Suppressor macrophage treated with lipopolysaccharide for 1 hour (primary cell): Measurements from ENCODE around the gene CUX1.
"Not testable (repeated sequence)": the region's sequence is repeated elsewhere in the genome, so short reads cannot be mapped to it uniquely, and the experiment has no call there.

Experiments
- DNase-seq, 3 donors: peaks; one replicate each; pipeline ENCODE4 v3.0.0-alpha.2; 2020 to 2022

CUX1 gene

GRCh38 chr7:102323914-102324195 lies 506.4 kb downstream of the CUX1 start:
- peak in 1 of 3 donors; percentile 2 for DNase-seq

DNA sequence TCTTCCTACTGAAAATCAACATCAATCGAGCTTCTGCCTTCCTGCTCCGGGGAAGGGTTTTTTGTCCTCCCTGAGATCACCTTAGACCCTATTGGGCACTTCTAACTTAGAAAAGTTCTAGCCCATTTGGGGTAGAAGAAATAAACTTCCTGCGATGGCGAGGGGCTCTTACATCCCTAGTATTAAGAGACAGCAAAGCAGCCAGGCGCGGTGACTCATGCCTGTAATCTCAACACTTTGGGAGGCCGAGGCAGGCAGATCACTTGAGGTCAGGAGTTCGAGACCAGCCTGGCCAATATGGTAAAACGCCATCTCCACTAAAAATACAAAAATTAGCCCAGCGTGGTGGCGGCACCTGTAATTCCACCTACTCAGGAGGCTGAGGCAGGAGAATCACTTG lies 507.7 kb downstream of the CUX1 start:
- DNase-seq = not testable (repeated sequence)

DNA sequence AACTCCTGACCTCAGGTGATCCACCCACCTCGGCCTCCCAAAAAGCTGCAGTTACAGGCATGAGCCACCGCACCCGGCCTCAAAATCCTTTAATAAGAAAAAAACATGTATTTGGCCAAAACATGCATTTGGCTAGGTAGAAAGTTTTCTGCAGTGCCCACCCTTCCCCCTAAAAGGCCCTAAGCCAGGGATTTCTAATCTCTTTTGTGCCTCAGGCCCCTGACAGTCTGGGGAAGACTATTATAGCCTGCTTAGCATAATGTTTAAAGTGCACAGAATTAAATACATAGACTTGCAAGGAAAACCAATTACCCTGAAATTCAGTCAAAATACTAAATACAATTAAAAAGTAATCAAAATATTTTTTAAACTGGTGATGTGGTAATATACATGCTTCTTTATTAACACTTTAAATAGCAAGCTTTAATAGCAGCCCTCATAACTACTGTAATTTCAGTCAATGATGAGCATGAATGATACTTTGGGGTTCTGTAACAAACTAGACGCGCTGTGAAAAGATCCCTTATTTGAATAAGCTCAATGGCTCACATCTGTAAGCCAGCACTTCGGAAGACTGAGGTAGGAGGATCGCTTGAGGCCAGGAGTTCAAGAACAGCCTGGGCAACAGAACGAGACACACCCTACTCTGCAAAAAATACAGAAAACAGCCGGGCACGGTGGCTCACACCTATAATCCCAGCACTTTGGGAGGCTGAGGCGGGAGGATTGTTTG lies 508.9 kb downstream of the CUX1 start:
- DNase-seq = peak in 1 of 3 donors; percentile 7

GRCh38 chr7:102327183-102327582 lies 509.8 kb downstream of the CUX1 start:
- DNase-seq = peak in 1 of 3 donors; percentile 9

DNA sequence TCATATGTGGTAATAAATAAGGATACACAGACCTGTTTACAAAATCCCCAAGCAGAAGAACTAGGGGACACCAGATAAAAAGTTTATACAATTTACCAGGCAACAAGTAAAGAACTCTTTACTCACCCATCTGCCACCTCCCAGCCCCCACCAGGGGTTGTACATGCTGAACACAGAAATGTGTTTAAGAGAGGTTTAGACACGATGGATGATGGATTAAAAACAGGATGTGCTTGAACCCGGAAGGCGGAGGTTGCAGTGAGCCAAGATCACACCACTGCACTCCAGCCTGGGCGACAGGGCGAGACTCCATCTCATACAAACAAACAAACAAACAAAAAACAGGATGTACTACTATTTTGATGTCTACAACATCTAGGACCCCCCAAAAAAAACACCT lies 511.4 kb downstream of the CUX1 start:
- not testable (repeated sequence) for DNase-seq

DNA sequence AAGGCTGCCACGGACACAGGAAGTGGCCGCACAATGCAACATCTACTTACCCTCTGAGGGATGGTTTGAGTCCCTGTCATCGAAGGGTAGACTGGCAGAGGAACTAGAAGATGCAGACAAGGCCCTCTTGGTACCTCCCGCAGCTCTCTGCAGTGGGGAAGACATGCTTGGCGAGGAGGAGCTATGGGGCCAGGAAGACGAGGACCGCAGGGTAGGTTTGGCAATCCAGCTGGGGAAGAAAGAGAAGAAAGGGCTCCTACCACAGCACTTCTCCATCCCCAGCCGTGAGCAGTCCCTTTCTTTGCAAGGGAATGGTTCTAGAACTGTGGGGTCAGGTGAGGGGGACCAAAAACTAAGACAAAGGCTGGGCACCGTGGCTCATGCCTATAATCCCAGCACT lies 511.9 kb downstream of the CUX1 start:
- not testable (repeated sequence) for DNase-seq

DNA sequence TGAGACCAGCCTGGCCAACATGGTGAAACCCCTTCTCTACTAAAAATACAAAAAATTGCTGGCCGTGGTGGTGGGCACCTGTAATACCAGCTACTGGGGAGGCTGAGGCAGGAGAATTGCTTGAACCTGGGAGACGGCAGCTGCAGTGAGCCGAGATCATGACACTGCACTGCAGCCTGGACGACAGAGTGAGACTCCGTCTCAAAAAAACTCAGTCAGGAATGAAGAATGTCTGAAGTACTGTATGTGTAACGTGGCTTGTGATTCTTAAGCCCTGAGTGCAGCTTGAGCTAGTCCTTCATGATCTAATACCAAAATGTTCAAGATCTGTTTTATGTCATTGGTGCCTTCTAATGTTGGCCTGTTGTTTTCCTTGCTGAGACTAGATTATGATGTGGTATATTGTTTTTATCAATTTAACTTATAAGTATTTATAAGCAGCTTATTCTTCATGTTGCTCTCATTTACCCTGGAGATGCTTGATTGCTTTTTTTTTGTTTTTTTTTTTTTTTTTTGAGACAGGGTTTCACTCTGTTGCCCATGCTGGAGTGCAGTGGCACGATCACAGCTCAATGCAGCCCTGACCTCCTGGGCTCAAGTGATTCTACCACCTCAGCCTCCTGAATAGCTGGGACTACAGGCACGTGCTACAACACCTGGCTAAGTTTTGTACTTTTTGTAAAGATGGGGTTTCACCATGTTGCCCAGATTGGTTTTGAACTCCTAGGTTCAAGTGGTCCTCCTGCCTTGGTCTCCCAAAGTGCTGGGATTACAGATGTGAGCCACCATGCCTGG lies 513.4 kb downstream of the CUX1 start:
- DNase-seq = peak in 1 of 3 donors; percentile 10
